ENCODE results near the gene IL1R2. TPM values are rescaled to one million over a fixed set of nuclear protein-coding genes. Genes with fewer than 3 reads are reported as not detected.

IL1R2 gene
- total RNA-seq, 1 experiment from 2014 or later, result not detected

GRCh38 chr2:101976891-101977290, 14.9 kb upstream of the IL1R2 start:
- ChIA-PET CTCF (no interaction called here), POLR2A (ENCODE audit: low non-redundant PET) (no interaction called here)
- TF ChIP-seq CTCF (conservative IDR thresholded peaks at IDR 0.05; ENCODE audit: low read depth, low read length) (no peak), EZH2 (IDR thresholded peaks at IDR 0.05; ENCODE audit: borderline replicate concordance, low read depth, low read length, poor library complexity, severe bottlenecking) (no peak)
- no peak for DNase-seq (ENCODE audit: low spot score)
- intact Hi-C loops (cut with micrococcal nuclease; ENCODE audit: unreplicated experiment), result no loop called here
- no TSS peak for BruUV-seq (replicated peaks)
- Histone ChIP-seq H3K4me3 (ENCODE audit: low read depth, low read length, poor library complexity, severe bottlenecking) (no peak overlapping the region), H3K4me1 (ENCODE audit: insufficient read depth, low read length, poor library complexity, severe bottlenecking) (no peaks in the 10 kb centered on the region), H3K27me3 (replicated peaks; ENCODE audit: insufficient read depth, low read depth, low read length, poor library complexity) (no peaks in the 10 kb centered on the region), H3K36me3 (ENCODE audit: insufficient read depth, low read length, poor library complexity, severe bottlenecking) (no peaks in the 10 kb centered on the region), H3K9me3 (ENCODE audit: low read depth, low read length, poor library complexity, severe bottlenecking) (no peaks in the 10 kb centered on the region), H3K27ac (ENCODE audit: low read depth, low read length, poor library complexity, severe bottlenecking) (no peak overlapping the region)

GRCh38 chr2:101980368-101980767, 11.4 kb upstream of the IL1R2 start:
- DNase-seq (ENCODE audit: low spot score), result no peak
- Histone ChIP-seq H3K4me3 (ENCODE audit: low read depth, low read length, poor library complexity, severe bottlenecking) (no peak overlapping the region), H3K27me3 (replicated peaks; ENCODE audit: insufficient read depth, low read depth, low read length, poor library complexity) (no peaks in the 10 kb centered on the region), H3K36me3 (ENCODE audit: insufficient read depth, low read length, poor library complexity, severe bottlenecking) (no peaks in the 10 kb centered on the region), H3K4me1 (ENCODE audit: insufficient read depth, low read length, poor library complexity, severe bottlenecking) (peaks cover 3% of the 10 kb centered on the region), H3K9me3 (ENCODE audit: low read depth, low read length, poor library complexity, severe bottlenecking) (no peaks in the 10 kb centered on the region), H3K27ac (ENCODE audit: low read depth, low read length, poor library complexity, severe bottlenecking) (no peak overlapping the region)
- ChIA-PET CTCF (no interaction called here), POLR2A (ENCODE audit: low non-redundant PET) (no interaction called here)
- TF ChIP-seq CTCF (conservative IDR thresholded peaks at IDR 0.05; ENCODE audit: low read depth, low read length) (no peak), EZH2 (IDR thresholded peaks at IDR 0.05; ENCODE audit: borderline replicate concordance, low read depth, low read length, poor library complexity, severe bottlenecking) (no peak)
- BruUV-seq (replicated peaks), result no TSS peak
- intact Hi-C loops (cut with micrococcal nuclease; ENCODE audit: unreplicated experiment), result loop anchor here (5.0 kb wide), 1 partner anchor 98 kb away; no protein-coding TSS in a partner anchor

- no peak for DNase-seq (ENCODE audit: low spot score)
- CTCF ChIA-PET, result no interaction called here
- intact Hi-C loops (cut with micrococcal nuclease; ENCODE audit: unreplicated experiment), result loop anchor here (5.0 kb wide), 1 partner anchor 99 kb away; no protein-coding TSS in a partner anchor
These were observed 10.7 kb upstream of the IL1R2 start for GRCh38 chr2:101981066-101981465.

More at GRCh38 chr2:101981066-101981465, 10.7 kb upstream of the IL1R2 start:
- no peaks in the 10 kb centered on the region for H3K36me3 ChIP-seq (ENCODE audit: insufficient read depth, low read length, poor library complexity, severe bottlenecking)
- H3K27ac ChIP-seq (ENCODE audit: low read depth, low read length, poor library complexity, severe bottlenecking), result no peak overlapping the region
- no peaks in the 10 kb centered on the region for H3K9me3 ChIP-seq (ENCODE audit: low read depth, low read length, poor library complexity, severe bottlenecking)
- no TSS peak for BruUV-seq (replicated peaks)
- no peak for TF ChIP-seq EZH2 (IDR thresholded peaks at IDR 0.05; ENCODE audit: borderline replicate concordance, low read depth, low read length, poor library complexity, severe bottlenecking)
- TF ChIP-seq CTCF (conservative IDR thresholded peaks at IDR 0.05; ENCODE audit: low read depth, low read length), result no peak
- H3K4me1 ChIP-seq (ENCODE audit: insufficient read depth, low read length, poor library complexity, severe bottlenecking), result peaks cover 3% of the 10 kb centered on the region
- POLR2A ChIA-PET (ENCODE audit: low non-redundant PET), result no interaction called here
- no peak overlapping the region for H3K4me3 ChIP-seq (ENCODE audit: low read depth, low read length, poor library complexity, severe bottlenecking)
- no peaks in the 10 kb centered on the region for H3K27me3 ChIP-seq (replicated peaks; ENCODE audit: insufficient read depth, low read depth, low read length, poor library complexity)

All from A673 (cell line).